Naive B cell (primary cell): ENCODE results near the gene THY1. TPM values are rescaled to one million over a fixed set of nuclear protein-coding genes. Genes with fewer than 3 reads are reported as not detected.

Experiments used
- polyA plus RNA-seq, 6 donors: library from polyadenylated mRNA; unstranded; fragments of 300-500 nt; fragmentation: Illumina TruSeq; gene quantifications; one replicate each; pipeline ENCODE4 v1.2.3, GENCODE V29; 2021; ENCODE audit warnings: low read depth in 6 of 6

THY1 gene
- polyA plus RNA-seq, 6 donors from 2014 or later, result not detected

Other genes starting within 250 kb of the THY1 start
- gene NHERF4, start 237.7 kb downstream of the THY1 start, polyA plus RNA-seq, result not detected
- 10 to 100 TPM in 5 of 6 donors, 1 to 10 TPM in 1; 8.3 to 22.0 (median 14.4) TPM for gene CBL, start 216.8 kb downstream of the THY1 start, polyA plus RNA-seq
- not detected for gene MCAM, start 106.0 kb downstream of the THY1 start, polyA plus RNA-seq
- 10 to 100 TPM; 48.8 to 98.6 (median 58.0) TPM for gene RNF26, start 88.6 kb downstream of the THY1 start, polyA plus RNA-seq
- not detected for gene C1QTNF5, start 82.3 kb downstream of the THY1 start, polyA plus RNA-seq
- gene MFRP, start 76.5 kb downstream of the THY1 start, polyA plus RNA-seq, result not detected
- gene USP2, start 41.5 kb downstream of the THY1 start, polyA plus RNA-seq, result not detected